Stimulated activated naive CD4-positive, alpha-beta T cell (primary cell): Measurements from ENCODE around the gene ATP5F1B.
"Not testable (repeated sequence)": the region's sequence is repeated elsewhere in the genome, so short reads cannot be mapped to it uniquely, and the experiment has no call there.

Experiments
- DNase-seq, 6 experiments: peaks; one replicate each; lab custom pipeline; 2025; lab: John Stamatoyannopoulos, UW

The ATP5F1B gene

DNA sequence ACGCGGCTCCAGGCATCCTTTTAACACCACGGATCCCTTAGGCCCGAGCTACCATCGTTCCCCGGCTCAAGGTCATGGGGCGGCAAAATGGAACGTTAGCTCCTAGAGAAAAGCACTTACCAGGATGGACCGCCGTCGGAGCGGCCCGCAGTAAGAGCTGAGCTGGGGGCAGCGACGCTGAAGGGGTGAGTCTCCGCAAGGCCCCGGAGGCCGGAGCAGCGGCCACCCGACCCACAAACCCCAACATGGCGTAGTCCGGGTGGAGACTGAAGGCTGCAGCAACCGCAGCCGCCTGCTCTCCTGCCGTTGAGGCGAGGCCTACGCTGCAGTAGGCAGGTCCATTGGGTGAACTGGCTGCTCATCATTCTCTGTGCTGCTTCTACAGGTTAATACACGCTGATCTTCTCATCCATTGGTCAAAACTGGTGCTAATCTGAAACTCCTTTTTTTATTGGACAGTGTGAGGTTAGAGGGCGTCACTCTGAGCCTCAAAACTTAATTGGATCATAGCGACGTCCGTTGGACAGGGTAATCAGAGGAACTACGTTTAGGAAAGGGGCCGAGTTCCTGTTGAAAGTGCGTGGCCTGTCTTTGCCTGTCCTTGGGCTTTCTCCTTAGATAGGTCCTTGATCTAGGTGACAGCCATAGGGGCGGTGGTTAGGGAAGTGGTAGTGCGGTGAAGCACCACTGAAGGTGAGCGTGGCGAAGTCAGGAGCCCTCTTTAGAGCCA is at the start of gene ATP5F1B:
ATP5F1B (minus strand) TSS at position 268 of the 730 bp plus-strand sequence; CDS start at position 247, 21 bp downstream.
- peak; percentile 77 to 97 (median 92) for DNase-seq

DNA sequence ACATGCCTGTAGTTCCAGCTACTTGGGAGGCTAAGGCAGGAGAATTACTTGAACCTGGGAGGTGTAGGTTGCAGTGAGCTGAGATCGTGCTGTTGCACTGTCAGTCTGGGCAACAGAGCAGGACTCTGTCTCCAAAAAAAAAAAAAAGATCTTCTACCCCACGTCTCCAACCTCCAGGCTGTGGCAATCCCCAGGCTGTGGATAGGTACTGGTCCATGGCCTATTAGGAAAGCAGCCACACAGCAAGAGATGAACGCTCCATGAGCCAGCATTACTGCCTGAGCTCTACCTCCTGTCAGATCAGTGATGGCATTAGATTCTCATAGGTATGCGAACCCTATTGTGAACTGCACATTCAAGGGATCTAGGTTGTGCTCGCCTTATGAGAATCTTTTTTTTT is 48.4 kb upstream of the ATP5F1B start:
- DNase-seq: no peak

DNA sequence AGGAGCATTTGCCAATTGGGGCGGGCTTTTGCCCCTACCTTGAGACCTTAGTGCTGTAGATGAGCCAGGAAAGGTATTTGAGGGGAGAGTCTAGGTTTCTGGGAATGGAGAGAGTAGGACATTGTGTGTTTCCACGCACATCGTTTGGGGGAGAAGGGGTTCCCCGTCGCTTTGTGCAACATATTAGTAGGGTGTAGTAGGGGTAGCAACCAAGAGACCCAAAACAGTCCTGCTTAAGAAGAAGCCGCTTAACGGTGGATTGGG is 43.0 kb upstream of the ATP5F1B start:
- DNase-seq: peak in 1 of 6 experiments; percentile 67

- DNase-seq: peak; percentile 92 to 97 (median 96)
Measured at GRCh38 chr12:56688129-56688845, 42.5 kb upstream of the ATP5F1B start, which contains the start of gene PTGES3. PTGES3 (minus strand) TSS chr12:56688284; CDS start chr12:56687999, 285 bp downstream.

- DNase-seq: peak; percentile 57 to 86 (median 67)
Measured at GRCh38 chr12:56687223-56688128, 41.7 kb upstream of the ATP5F1B start.

DNA sequence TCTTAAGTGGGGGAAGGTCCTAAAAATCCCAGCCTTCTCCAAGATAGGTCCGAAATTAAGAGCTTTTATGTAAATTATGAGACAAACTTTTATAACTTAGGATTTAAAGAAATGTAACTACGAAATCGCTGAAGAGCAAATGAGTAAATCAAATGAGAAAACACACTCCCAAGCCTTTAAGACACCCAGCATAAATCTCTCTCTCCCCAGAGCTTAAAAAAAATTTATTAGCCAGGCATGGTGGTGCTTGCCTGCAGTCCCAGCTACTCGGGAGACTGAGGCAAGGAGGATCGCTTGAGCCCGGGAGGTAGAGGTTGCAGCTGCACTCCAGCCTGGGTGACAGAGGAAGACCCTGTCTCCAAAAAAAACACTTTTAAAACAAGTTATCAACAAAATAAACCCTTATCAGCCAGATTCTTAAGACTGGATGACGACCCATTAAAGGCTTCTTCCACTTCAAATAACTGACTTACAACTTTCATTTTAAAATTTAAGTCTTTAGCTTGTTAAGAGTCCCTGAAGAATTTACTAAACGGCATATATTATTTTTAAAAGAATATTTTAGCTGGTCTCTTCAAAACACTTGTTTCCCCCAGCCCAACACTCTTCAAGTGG is 39.1 kb upstream of the ATP5F1B start:
- peak in 2 of 6 experiments; percentile 36 to 39 for DNase-seq

- DNase-seq: no peak
Measured at GRCh38 chr12:56682323-56682722, 36.5 kb upstream of the ATP5F1B start.

GRCh38 chr12:56679883-56680575 is 34.2 kb upstream of the ATP5F1B start:
- DNase-seq: no peak

GRCh38 chr12:56678852-56679251 is 33.1 kb upstream of the ATP5F1B start:
- DNase-seq: no peak

DNA sequence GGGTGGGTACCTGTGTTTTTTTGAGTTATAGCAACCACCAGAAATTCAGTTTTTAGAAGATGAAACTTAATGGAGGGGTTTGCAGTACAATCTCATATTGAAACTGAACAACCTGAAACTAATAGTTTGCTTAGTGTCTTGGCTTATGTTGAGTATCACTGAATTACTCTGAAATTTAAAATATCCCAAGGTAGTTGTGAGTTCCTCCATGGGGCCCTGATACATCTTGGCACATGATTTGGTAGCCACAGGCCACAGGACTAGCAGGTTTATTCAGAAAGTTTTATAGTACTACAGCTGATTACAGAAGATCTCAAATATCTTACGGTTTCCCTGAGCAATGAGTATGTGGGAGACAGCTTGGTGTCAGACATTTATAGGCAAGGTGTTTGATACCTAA is 31.9 kb upstream of the ATP5F1B start:
- no peak for DNase-seq

DNA sequence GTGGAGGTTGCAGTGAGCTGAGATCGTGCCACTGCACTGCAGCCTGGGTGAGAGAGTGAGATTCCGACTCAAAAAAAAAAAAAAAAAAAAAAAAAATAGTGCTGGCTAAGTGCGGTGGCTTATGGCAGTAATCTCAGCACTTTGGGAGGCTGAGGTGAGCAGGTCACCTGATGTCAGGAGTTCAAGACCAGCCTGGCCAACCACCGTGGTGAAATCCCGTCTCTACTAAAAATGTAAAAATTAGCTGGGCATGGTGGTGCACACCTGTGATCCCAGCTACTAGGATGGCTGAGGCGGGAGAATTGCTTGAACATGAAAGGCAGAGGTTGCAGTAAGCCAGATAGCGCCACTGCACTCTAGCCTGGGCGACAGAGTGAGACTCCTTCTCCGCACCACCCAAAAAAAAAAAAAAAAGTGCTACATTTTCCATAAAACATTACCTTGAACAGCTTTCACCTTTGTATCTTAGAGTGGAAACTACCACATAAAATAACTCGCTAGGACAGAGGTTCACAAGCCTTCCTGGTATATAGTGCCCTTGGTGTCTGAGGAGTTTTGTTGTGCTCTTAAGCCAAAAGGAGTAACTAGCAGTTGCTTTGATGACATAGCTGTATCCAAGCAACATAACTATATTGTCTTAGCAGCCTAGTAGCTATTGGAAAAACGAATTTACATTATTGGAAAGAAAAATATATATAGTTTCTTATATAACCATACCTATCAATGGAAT is 31.2 kb upstream of the ATP5F1B start:
- peak in 2 of 6 experiments; percentile 7 for DNase-seq

DNA sequence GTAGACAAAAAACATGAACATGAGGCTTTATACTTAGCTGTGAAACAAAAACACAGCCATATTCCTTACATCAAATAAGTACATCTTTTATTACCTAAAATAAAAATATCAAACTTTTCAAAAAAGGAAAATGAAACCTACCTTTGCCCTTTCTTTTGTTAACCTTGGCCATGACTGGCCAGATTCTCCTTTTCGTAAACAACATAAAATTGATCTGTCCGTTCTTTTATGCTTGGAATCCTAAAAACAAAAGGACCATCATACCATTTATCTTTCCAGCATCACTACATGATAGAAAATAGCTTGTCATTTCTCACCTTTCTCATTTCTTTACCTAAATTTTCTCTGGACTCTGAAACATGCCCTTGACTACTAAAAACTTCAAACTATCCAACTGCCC is 25.8 kb upstream of the ATP5F1B start:
- no peak for DNase-seq

DNA sequence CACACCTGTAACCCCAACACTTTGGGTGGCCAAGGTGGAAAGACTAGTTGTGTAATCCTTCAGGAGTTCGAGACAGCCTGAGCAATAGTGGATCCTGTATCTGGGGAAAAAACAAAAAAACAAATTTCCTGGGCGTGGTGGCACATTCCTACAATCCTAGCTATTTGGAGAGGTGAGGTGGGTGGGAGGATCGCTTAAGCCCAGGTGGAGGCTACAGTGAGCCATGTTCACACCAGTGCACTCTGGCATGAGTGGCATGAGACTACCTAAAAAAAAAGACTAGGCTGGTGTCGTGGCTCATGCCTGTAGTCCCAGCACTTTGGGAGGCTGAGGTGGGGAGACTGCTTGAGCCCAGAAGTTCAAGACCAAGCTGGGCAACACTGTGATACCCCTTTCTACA is 25.1 kb upstream of the ATP5F1B start:
- no peak for DNase-seq

GRCh38 chr12:56668197-56668457 is 22.3 kb upstream of the ATP5F1B start:
- no peak for DNase-seq

DNA sequence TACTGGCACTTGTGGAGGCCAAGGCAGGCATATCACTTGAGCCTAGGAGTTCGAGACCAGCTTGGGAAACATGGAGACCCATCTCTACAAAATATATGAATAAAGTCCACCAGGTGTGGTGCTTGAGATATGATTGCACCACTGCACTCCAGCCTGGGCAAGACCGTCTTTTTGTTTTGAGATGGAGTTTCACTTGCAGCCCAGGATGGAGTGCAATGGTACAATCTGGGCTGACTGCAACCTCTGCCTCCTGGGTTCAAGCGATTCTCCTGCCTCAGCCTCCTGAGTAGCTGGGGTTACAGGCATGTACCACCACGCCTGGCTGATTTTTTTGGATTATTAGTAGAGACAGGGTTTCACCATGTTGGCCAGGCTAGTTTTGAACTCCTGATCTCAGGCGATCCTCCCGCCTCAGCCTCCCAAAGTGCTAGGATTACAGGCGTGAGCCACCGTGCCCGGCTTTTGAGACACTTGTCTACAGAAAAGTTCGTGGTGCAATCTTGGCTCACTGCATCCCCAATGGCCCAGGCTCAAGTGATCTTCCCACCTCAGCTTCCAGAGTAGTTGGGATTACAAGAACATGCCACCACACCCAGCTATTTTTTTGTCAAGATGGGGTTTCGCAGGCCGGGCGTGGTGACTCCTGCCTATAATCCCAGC is 16.3 kb upstream of the ATP5F1B start:
- DNase-seq: no peak

DNA sequence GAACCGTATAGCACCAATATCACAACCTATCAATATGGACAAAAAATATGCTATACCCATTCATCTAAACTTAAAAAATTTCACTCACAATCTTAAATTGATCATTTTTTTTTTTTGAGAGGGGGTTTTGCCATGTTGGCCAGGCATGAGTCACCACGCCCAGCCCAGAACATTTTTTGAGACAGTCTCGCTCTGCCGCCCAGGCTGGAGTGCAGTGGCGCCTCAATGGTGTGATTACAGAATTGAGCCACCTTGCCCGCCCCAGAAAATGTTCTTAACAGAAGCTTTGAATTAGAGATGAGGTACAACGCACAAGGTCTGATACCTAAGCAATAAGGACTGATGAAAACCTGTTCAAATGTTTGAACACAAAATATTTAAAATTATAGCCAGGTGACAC is 15.8 kb upstream of the ATP5F1B start:
- DNase-seq: no peak

DNA sequence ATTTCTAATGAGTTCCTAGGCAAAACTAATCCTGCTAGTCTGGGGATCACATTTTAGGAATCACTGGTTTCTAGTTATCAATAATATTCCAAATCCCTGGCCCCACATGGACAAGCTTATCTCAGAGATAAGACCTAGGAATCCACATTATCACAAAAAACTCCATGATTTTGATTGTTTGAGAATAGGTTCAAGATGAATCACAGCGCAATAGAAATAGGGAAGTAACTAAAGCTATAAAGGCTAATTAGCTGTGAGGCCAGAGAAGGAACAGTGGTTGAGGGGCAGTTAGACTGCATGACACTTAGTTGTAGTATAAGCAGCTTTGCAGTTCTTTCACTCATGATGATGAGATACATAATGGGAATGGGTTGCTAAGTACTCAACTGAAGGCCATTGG is 13.1 kb upstream of the ATP5F1B start:
- no peak for DNase-seq

GRCh38 chr12:56657416-56658379 is 11.9 kb upstream of the ATP5F1B start:
- no peak for DNase-seq

DNA sequence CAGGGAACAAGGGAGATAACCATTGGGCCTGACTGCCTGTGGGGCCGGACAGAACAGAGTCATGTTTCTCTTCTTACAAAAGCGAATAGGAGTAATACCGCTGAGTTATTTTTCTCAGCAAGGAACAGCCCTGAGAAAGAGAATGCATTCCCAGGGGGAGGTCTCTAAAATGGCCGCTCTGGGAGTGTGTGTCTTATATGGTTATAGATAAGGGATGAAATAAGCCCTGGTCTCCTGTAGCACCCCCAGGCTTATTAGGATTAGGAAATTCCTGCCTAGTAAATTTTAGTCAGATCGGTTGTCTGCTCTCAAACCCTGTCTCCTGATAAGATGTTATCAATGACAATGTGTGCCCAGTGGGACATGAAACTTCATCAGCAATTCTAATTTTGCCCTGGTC is 8.0 kb upstream of the ATP5F1B start:
- DNase-seq: not testable (repeated sequence)
